SK-N-SH (cell line): ENCODE measurements around the gene CFAP99. TPM values are rescaled to one million over a fixed set of nuclear protein-coding genes. Genes with fewer than 3 reads are reported as not detected.

Experiments
- CTCF ChIA-PET: fragments of 300-600, 350-600 bp; formaldehyde crosslinking; extraction: SDS; loops from one replicate; lab custom pipeline; 2021; lab: Yijun Ruan, JAX
- POLR2A ChIA-PET: fragments of 350-600 bp; sonication (Branson Sonifier 250); formaldehyde crosslinking; extraction: SDS; loops from one replicate; lab custom pipeline; 2020; ENCODE audit warnings: antibody characterized with exemption, inconsistent platforms; lab: Yijun Ruan, JAX
- DNase-seq: peaks from one replicate; pipeline ENCODE4 v3.0.0; 2012
- H2AFZ ChIP-seq: fragments of 200-600 bp; sonication (generic); 2 replicates; pipeline ENCODE4 v1.8.1; 2016; ENCODE audit warnings: antibody characterized with exemption, mild to moderate bottlenecking, low read depth
- H3F3A ChIP-seq: fragments of 200-600 bp; sonication (generic); replicated peaks from 2 replicates; pipeline ENCODE3; 2016; ENCODE audit warnings: antibody characterized with exemption, mild to moderate bottlenecking; ENCODE audit not compliant: insufficient read depth
- H3K27ac ChIP-seq, 2 experiments: fragments of 200-500 bp in 1 of 2; fragments of 200-600 bp in 1 of 2; sonication (Bioruptor generic) in 1 of 2; sonication (generic), shearing (Covaris generic) in 1 of 2; 2 replicates each; pipeline versions ENCODE4 v1.5.1 to v1.6.1; 2014 to 2016; ENCODE audit warnings: low read depth in 2 of 2, inconsistent platforms in 1 of 2, low read length in 1 of 2, mild to moderate bottlenecking in 1 of 2, mixed read lengths in 1 of 2
- H3K27me3 ChIP-seq: fragments of 200-600 bp; sonication (generic), shearing (Covaris generic); 2 replicates; pipeline ENCODE4 v1.6.1; 2016; ENCODE audit warnings: mixed run types; ENCODE audit not compliant: insufficient read depth
- H3K36me3 ChIP-seq, 2 experiments: fragments of 200-500 bp in 1 of 2; fragments of 200-600 bp in 1 of 2; sonication (Bioruptor generic) in 1 of 2; sonication (generic) in 1 of 2; replicated peaks in 1 of 2; 2 replicates each; pipeline versions ENCODE3 to v1.5.1; 2014 to 2016; ENCODE audit warnings: low read length in 1 of 2, mild to moderate bottlenecking in 1 of 2; ENCODE audit not compliant: insufficient read depth in 2 of 2, control insufficient read depth in 1 of 2
- H3K4me1 ChIP-seq, 2 experiments: fragments of 200-500 bp in 1 of 2; fragments of 200-600 bp in 1 of 2; sonication (Bioruptor generic) in 1 of 2; sonication (generic), shearing (Covaris generic) in 1 of 2; 2 replicates each; pipeline versions ENCODE4 v1.5.1 to v1.6.1; 2014 to 2016; ENCODE audit warnings: low read depth in 1 of 2, low read length in 1 of 2, mixed run types in 1 of 2; ENCODE audit not compliant: insufficient read depth in 2 of 2, control insufficient read depth in 1 of 2
- H3K4me2 ChIP-seq: fragments of 200-600 bp; sonication (generic), shearing (Covaris generic); 2 replicates; pipeline ENCODE4 v1.6.1; 2017; ENCODE audit warnings: mixed run types
- H3K4me3 ChIP-seq, 2 experiments: fragments of 200-500 bp in 1 of 2; fragments of 200-600 bp in 1 of 2; sonication (Bioruptor generic) in 1 of 2; sonication (generic), shearing (Covaris generic) in 1 of 2; 2 replicates each; pipeline versions ENCODE4 v1.5.1 to v1.8.1; 2014 to 2016; ENCODE audit warnings: low read depth in 2 of 2, inconsistent platforms in 1 of 2, low read length in 1 of 2, mild to moderate bottlenecking in 1 of 2, mixed read lengths in 1 of 2, moderate library complexity in 1 of 2
- H3K79me2 ChIP-seq: fragments of 200-600 bp; sonication (generic); 2 replicates; pipeline ENCODE4 v1.8.1; 2017; ENCODE audit warnings: mild to moderate bottlenecking; ENCODE audit not compliant: insufficient read depth
- H3K9ac ChIP-seq: fragments of 200-600 bp; sonication (generic); 2 replicates; pipeline ENCODE4 v1.6.1; 2017; ENCODE audit warnings: mixed run types
- H3K9me2 ChIP-seq: fragments of 200-600 bp; sonication (generic); 2 replicates; pipeline ENCODE4 v1.6.1; 2017; ENCODE audit warnings: mixed run types
- H3K9me3 ChIP-seq: fragments of 200-600 bp; sonication (generic); 2 replicates; pipeline ENCODE4 v1.6.1; 2017; ENCODE audit warnings: mixed run types, mild to moderate bottlenecking, moderate library complexity
- H4K20me1 ChIP-seq: fragments of 200-600 bp; sonication (generic); 2 replicates; pipeline ENCODE4 v1.6.1; 2017; ENCODE audit warnings: mild to moderate bottlenecking, mixed run types; ENCODE audit not compliant: insufficient read depth
- CHD2 ChIP-seq: fragments of 150-350 bp; IDR thresholded peaks from 2 replicates; pipeline ENCODE4 v1.6.1; 2018; ENCODE audit warnings: low read length; ENCODE audit not compliant: partially characterized antibody
- EP300 ChIP-seq, 2 experiments: IDR thresholded peaks; 2 replicates each; pipeline versions ENCODE4 v1.4.0 to v1.6.1; 2012; ENCODE audit warnings: borderline replicate concordance in 1 of 2, low read depth in 1 of 2, low read length in 1 of 2
- EZH2phosphoT487 ChIP-seq: fragments of 200-600 bp; sonication (generic); IDR thresholded peaks from 2 replicates; pipeline ENCODE4 v1.6.1; 2017; ENCODE audit warnings: low read depth, mixed run types, mild to moderate bottlenecking, antibody characterized with exemption, moderate library complexity, borderline replicate concordance
- FOSL2 ChIP-seq: IDR thresholded peaks from 2 replicates; pipeline ENCODE4 v1.4.0; 2012; ENCODE audit warnings: low read depth, mild to moderate bottlenecking, moderate library complexity, borderline replicate concordance
- FOXM1 ChIP-seq: IDR thresholded peaks from 2 replicates; pipeline ENCODE4 v1.4.0; 2012; ENCODE audit warnings: low read depth, mild to moderate bottlenecking
- MXI1 ChIP-seq: IDR thresholded peaks from 2 replicates; pipeline ENCODE4 v1.6.1; 2012; ENCODE audit warnings: mild to moderate bottlenecking, low read depth, low read length, improper control_type of control experiment
- NFIC ChIP-seq: IDR thresholded peaks from 2 replicates; pipeline ENCODE4 v1.4.0; 2012; ENCODE audit warnings: borderline replicate concordance
- POLR2AphosphoS5 ChIP-seq: IDR thresholded peaks from 2 replicates; pipeline ENCODE4 v1.6.1; 2012; ENCODE audit warnings: low read depth, low read length
- RAD21 ChIP-seq: IDR thresholded peaks from 2 replicates; pipeline ENCODE4 v1.6.1; 2012; ENCODE audit warnings: mild to moderate bottlenecking, low read length
- RFX5 ChIP-seq: IDR thresholded peaks from 2 replicates; pipeline ENCODE4 v1.6.1; 2012; ENCODE audit warnings: mild to moderate bottlenecking, improper control_type of control experiment, low read length
- RXRA ChIP-seq: IDR thresholded peaks from 2 replicates; pipeline ENCODE4 v1.4.0; 2012; ENCODE audit warnings: low read depth, mild to moderate bottlenecking, borderline replicate concordance
- SMC3 ChIP-seq: IDR thresholded peaks from 2 replicates; pipeline ENCODE4 v1.6.1; 2012; ENCODE audit warnings: low read depth, low read length, improper control_type of control experiment
- TAF1 ChIP-seq: IDR thresholded peaks from 2 replicates; pipeline ENCODE4 v1.6.1; 2012; ENCODE audit warnings: low read depth, mild to moderate bottlenecking, low read length, moderate library complexity, borderline replicate concordance
- TCF12 ChIP-seq: IDR thresholded peaks from 2 replicates; pipeline ENCODE4 v1.4.0; 2012
- TEAD4 ChIP-seq: IDR thresholded peaks from 2 replicates; pipeline ENCODE4 v1.4.0; 2012; ENCODE audit warnings: mild to moderate bottlenecking, borderline replicate concordance; ENCODE audit not compliant: insufficient read depth
- WGBS: methylation state at CpG from one replicate; pipeline ENCODE4 v1.1.6; 2017; ENCODE audit warnings: low lambda C conversion rate; 5-methylcytosine and 5-hydroxymethylcytosine counted together
- polyA plus RNA-seq, 3 experiments: library from polyadenylated mRNA; depleted of rRNA; stranded (reverse); fragments of >200 nt; gene quantifications; 2 replicates each; pipeline ENCODE4 v1.2.3, GENCODE V29; 2012
- TF ChIP-seq, protein P1 (sequence below): fragments of 200-600 bp; sonication (generic); IDR thresholded peaks from 2 replicates; pipeline ENCODE4 v1.6.1; 2017; ENCODE audit warnings: antibody characterized with exemption, mild to moderate bottlenecking, moderate library complexity
- TF ChIP-seq, protein P2 (sequence below): IDR thresholded peaks from 2 replicates; pipeline ENCODE4 v1.4.0; 2012; ENCODE audit warnings: low read depth
- TF ChIP-seq, protein P3 (sequence below): fragments of 150-350 bp; IDR thresholded peaks from 2 replicates; pipeline ENCODE4 v1.6.1; 2016; ENCODE audit warnings: mild to moderate bottlenecking, low read depth, low read length
- TF ChIP-seq, protein P4 (sequence below): IDR thresholded peaks from 2 replicates; pipeline ENCODE4 v1.4.0; 2012; ENCODE audit warnings: low read depth, borderline replicate concordance
- TF ChIP-seq, protein P5 (sequence below): IDR thresholded peaks from 2 replicates; pipeline ENCODE4 v1.6.1; 2012; ENCODE audit warnings: mild to moderate bottlenecking, low read depth, low read length, moderate library complexity

CFAP99 gene
- polyA plus RNA-seq, 1 of the 3 experiments (the other 2 are of a cell fraction), result 0.13 TPM

DNA sequence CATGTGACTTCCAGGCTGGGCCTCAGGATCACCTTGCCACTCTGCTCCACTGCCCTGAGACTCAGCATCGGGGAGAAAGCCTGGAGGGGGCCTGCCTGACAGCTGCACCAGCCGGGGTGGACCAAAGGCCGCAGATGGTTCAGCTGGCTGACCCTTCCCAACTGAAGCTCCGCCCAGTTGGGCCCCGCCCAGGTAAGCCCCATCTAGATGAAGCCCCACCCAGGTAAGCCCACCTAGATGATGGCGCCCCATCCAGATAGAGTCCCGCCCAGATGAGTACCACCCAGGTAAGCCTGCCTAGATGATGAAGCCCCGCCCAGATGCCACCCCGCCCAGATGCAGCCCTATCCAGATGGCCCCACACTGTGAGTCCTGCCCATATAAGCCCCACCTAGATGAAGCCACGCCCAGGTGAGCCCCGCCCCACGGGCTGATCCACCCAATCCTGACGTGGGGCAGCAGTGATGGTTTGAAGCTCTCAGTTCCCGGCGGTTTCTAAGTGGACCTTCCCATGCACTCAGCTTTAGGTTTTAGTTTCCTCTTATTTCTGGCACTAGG lies 10.3 kb upstream of the CFAP99 start:
- Histone ChIP-seq H3K9me3 (no peaks in the 10 kb centered on the region), H3K4me3 (no peak overlapping the region), H3K36me3 (no peaks in the 10 kb centered on the region), H2AFZ (no peak overlapping the region), H3K27ac (no peak overlapping the region), H3K9ac (no peak overlapping the region), H3F3A (peaks cover 11% of the 10 kb centered on the region), H3K79me2 (no peaks in the 10 kb centered on the region), H3K4me1 (peaks cover under 1 to 19% of the 10 kb centered on the region in 2 experiments; a peak in 2 of 4 replicates), H3K9me2 (no peaks in the 10 kb centered on the region), H3K27me3 (no peaks in the 10 kb centered on the region), H4K20me1 (no peaks in the 10 kb centered on the region), H3K4me2 (no peak overlapping the region)
- WGBS, result 89% methylated on average over 9 of the region's 15 CpGs
- ChIA-PET POLR2A (no interaction called here), CTCF (interaction anchor here (0.8 to 1.0 kb wide), 3 partner anchors 10 to 189 kb away, joined by 3 read pairs; partner anchors contain the start of gene CFAP99)
- no peak for TF ChIP-seq FOXM1
- TF ChIP-seq, protein P1, sequence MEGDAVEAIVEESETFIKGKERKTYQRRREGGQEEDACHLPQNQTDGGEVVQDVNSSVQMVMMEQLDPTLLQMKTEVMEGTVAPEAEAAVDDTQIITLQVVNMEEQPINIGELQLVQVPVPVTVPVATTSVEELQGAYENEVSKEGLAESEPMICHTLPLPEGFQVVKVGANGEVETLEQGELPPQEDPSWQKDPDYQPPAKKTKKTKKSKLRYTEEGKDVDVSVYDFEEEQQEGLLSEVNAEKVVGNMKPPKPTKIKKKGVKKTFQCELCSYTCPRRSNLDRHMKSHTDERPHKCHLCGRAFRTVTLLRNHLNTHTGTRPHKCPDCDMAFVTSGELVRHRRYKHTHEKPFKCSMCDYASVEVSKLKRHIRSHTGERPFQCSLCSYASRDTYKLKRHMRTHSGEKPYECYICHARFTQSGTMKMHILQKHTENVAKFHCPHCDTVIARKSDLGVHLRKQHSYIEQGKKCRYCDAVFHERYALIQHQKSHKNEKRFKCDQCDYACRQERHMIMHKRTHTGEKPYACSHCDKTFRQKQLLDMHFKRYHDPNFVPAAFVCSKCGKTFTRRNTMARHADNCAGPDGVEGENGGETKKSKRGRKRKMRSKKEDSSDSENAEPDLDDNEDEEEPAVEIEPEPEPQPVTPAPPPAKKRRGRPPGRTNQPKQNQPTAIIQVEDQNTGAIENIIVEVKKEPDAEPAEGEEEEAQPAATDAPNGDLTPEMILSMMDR, result no peak
- TF ChIP-seq POLR2AphosphoS5, result no peak
- no peak for TF ChIP-seq EZH2phosphoT487
- TF ChIP-seq CHD2, result no peak
- TF ChIP-seq RFX5, result no peak
- no peak for TF ChIP-seq RAD21
- TF ChIP-seq, protein P2, sequence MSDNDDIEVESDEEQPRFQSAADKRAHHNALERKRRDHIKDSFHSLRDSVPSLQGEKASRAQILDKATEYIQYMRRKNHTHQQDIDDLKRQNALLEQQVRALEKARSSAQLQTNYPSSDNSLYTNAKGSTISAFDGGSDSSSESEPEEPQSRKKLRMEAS, result no peak
- no peak for TF ChIP-seq MXI1
- TF ChIP-seq, protein P3, sequence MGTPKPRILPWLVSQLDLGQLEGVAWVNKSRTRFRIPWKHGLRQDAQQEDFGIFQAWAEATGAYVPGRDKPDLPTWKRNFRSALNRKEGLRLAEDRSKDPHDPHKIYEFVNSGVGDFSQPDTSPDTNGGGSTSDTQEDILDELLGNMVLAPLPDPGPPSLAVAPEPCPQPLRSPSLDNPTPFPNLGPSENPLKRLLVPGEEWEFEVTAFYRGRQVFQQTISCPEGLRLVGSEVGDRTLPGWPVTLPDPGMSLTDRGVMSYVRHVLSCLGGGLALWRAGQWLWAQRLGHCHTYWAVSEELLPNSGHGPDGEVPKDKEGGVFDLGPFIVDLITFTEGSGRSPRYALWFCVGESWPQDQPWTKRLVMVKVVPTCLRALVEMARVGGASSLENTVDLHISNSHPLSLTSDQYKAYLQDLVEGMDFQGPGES, result no peak
- no peak for TF ChIP-seq FOSL2
- TF ChIP-seq RXRA, result no peak
- TF ChIP-seq EP300 (IDR thresholded peaks at IDR 0.05; ENCODE audit: borderline replicate concordance in 1 of 2, low read depth in 1 of 2, low read length in 1 of 2), result no peak
- no peak for DNase-seq

DNA sequence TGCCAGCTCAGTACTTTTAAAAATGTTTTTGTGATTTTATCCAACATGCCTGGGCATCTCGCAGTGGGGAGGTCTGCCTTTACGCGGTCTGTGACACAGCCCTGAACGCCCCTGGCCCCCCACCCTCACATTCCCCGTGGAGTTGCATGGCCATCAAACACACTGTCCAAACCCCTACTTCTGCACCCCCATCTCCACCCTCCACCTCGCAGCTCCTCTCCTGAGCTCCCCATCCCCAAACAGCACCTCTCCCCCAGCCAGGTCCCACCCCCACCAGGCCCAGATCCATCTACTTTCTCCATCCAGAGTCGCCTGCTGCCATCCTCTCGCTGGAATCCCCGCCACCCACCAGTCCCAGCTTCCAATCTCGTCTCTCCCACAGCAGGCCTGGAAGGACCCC lies 9.8 kb upstream of the CFAP99 start:
- H3K9me3 ChIP-seq, result no peaks in the 10 kb centered on the region
- ChIA-PET CTCF (interaction anchor here (0.8 to 1.0 kb wide), 3 partner anchors 10 to 189 kb away, joined by 3 read pairs; partner anchors contain the start of gene CFAP99), POLR2A (no interaction called here)
- no peaks in the 10 kb centered on the region for H3K79me2 ChIP-seq
- 83% methylated on average over 10 of the region's 10 CpGs for WGBS
- H4K20me1 ChIP-seq, result no peaks in the 10 kb centered on the region
- H3K9me2 ChIP-seq, result no peaks in the 10 kb centered on the region
- peaks cover 11% of the 10 kb centered on the region for H3F3A ChIP-seq
- H3K36me3 ChIP-seq, result no peaks in the 10 kb centered on the region
- no peak overlapping the region for H3K9ac ChIP-seq
- no peak for DNase-seq
- H3K27ac ChIP-seq, result no peak overlapping the region
- no peak overlapping the region for H3K4me3 ChIP-seq
- peaks cover 5 to 24% of the 10 kb centered on the region in 2 experiments; a peak in 2 of 4 replicates for H3K4me1 ChIP-seq
- H2AFZ ChIP-seq, result no peak overlapping the region
- no peak overlapping the region for H3K4me2 ChIP-seq
- H3K27me3 ChIP-seq, result no peaks in the 10 kb centered on the region
- TF ChIP-seq FOSL2, result no peak
- no peak for TF ChIP-seq TCF12
- no peak for TF ChIP-seq SMC3
- no peak for TF ChIP-seq TAF1
- no peak for TF ChIP-seq EZH2phosphoT487
- TF ChIP-seq, protein P4, sequence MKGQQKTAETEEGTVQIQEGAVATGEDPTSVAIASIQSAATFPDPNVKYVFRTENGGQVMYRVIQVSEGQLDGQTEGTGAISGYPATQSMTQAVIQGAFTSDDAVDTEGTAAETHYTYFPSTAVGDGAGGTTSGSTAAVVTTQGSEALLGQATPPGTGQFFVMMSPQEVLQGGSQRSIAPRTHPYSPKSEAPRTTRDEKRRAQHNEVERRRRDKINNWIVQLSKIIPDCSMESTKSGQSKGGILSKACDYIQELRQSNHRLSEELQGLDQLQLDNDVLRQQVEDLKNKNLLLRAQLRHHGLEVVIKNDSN, result no peak
- TF ChIP-seq NFIC, result no peak
- no peak for TF ChIP-seq RAD21
- TF ChIP-seq TEAD4, result no peak
- TF ChIP-seq, protein P5, sequence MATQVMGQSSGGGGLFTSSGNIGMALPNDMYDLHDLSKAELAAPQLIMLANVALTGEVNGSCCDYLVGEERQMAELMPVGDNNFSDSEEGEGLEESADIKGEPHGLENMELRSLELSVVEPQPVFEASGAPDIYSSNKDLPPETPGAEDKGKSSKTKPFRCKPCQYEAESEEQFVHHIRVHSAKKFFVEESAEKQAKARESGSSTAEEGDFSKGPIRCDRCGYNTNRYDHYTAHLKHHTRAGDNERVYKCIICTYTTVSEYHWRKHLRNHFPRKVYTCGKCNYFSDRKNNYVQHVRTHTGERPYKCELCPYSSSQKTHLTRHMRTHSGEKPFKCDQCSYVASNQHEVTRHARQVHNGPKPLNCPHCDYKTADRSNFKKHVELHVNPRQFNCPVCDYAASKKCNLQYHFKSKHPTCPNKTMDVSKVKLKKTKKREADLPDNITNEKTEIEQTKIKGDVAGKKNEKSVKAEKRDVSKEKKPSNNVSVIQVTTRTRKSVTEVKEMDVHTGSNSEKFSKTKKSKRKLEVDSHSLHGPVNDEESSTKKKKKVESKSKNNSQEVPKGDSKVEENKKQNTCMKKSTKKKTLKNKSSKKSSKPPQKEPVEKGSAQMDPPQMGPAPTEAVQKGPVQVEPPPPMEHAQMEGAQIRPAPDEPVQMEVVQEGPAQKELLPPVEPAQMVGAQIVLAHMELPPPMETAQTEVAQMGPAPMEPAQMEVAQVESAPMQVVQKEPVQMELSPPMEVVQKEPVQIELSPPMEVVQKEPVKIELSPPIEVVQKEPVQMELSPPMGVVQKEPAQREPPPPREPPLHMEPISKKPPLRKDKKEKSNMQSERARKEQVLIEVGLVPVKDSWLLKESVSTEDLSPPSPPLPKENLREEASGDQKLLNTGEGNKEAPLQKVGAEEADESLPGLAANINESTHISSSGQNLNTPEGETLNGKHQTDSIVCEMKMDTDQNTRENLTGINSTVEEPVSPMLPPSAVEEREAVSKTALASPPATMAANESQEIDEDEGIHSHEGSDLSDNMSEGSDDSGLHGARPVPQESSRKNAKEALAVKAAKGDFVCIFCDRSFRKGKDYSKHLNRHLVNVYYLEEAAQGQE, result no peak
- no peak for TF ChIP-seq FOXM1
